Measurements from ENCODE around the gene MACROD1. TPM values are rescaled to one million over a fixed set of nuclear protein-coding genes. Genes with fewer than 3 reads are reported as not detected.

Gene MACROD1
- total and polyA plus RNA-seq, 12 donors: 5.5 to 62.9 (median 26.8) TPM

DNA sequence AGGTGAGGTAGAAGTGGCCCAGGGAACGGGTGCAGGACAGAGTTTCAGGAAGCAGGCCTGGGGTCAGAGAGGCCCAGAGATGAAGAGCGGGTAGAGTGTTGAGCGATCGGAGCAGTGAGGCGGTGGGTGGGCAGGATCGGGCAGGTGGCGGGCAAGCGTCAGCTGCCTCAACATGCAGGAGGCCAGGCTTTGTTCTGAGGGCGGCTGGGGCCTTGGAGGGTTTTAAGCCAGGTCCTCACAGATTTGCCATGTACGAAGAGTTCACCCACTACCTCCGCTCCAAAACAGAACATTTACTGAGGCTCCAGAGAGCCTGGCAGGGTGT, 100.8 kb downstream of the MACROD1 start:
- DNase-seq: no peak
- Histone ChIP-seq H3K4me1 (replicated peaks in 1 of 2) (peaks cover 0 to 14% of the 10 kb centered on the region in 2 donors), H3K36me3 (replicated peaks in 1 of 2) (no peaks in the 10 kb centered on the region), H3K9me3 (replicated peaks in 1 of 3) (no peaks in the 10 kb centered on the region), H3K27ac (no peak overlapping the region), H3K4me3 (no peak overlapping the region), H3K27me3 (no peaks in the 10 kb centered on the region)
- 94 to 99% (median 96%) methylated on average over 11 of the region's 11 CpGs for WGBS, 4 donors
- intact Hi-C loops (cut with DNase I): no loop called here
- TF ChIP-seq POLR2A (IDR thresholded peaks at IDR 0.05): no peak
- no peak for TF ChIP-seq CTCF (IDR thresholded peaks at IDR 0.05)

- H3K27ac ChIP-seq: peak overlapping the region in 1 of 5 donors; percentile 34
- H3K4me3 ChIP-seq: no peak overlapping the region
- WGBS, 4 donors: 81 to 88% (median 87%) methylated on average over 11 to 17 of the region's 17 CpGs
- no peaks in the 10 kb centered on the region for H3K36me3 ChIP-seq (replicated peaks in 1 of 2)
- no peaks in the 10 kb centered on the region for H3K27me3 ChIP-seq
- no peak for TF ChIP-seq CTCF (IDR thresholded peaks at IDR 0.05)
- TF ChIP-seq POLR2A (IDR thresholded peaks at IDR 0.05): no peak
- no peaks in the 10 kb centered on the region for H3K9me3 ChIP-seq (replicated peaks in 1 of 3)
- peaks cover 0 to 14% of the 10 kb centered on the region in 2 donors for H3K4me1 ChIP-seq (replicated peaks in 1 of 2)
- intact Hi-C loops (cut with DNase I): no loop called here
- DNase-seq: no peak
Measured at GRCh38 chr11:64064374-64065140, 101.4 kb downstream of the MACROD1 start.

- Histone ChIP-seq H3K9me3 (replicated peaks in 1 of 3) (no peaks in the 10 kb centered on the region), H3K4me1 (replicated peaks in 1 of 2) (peaks cover 0 to 14% of the 10 kb centered on the region in 2 donors), H3K27ac (peak overlapping the region in 1 of 5 donors; percentile 34), H3K4me3 (no peak overlapping the region), H3K36me3 (replicated peaks in 1 of 2) (no peaks in the 10 kb centered on the region), H3K27me3 (no peaks in the 10 kb centered on the region)
- TF ChIP-seq POLR2A (IDR thresholded peaks at IDR 0.05) (no peak), CTCF (IDR thresholded peaks at IDR 0.05) (no peak)
- no peak for DNase-seq
- intact Hi-C loops (cut with DNase I): no loop called here
- WGBS, 4 donors: 82 to 95% (median 91%) methylated on average over 13 of the region's 13 CpGs
Measured at GRCh38 chr11:64063777-64064176, 102.1 kb downstream of the MACROD1 start.

DNA sequence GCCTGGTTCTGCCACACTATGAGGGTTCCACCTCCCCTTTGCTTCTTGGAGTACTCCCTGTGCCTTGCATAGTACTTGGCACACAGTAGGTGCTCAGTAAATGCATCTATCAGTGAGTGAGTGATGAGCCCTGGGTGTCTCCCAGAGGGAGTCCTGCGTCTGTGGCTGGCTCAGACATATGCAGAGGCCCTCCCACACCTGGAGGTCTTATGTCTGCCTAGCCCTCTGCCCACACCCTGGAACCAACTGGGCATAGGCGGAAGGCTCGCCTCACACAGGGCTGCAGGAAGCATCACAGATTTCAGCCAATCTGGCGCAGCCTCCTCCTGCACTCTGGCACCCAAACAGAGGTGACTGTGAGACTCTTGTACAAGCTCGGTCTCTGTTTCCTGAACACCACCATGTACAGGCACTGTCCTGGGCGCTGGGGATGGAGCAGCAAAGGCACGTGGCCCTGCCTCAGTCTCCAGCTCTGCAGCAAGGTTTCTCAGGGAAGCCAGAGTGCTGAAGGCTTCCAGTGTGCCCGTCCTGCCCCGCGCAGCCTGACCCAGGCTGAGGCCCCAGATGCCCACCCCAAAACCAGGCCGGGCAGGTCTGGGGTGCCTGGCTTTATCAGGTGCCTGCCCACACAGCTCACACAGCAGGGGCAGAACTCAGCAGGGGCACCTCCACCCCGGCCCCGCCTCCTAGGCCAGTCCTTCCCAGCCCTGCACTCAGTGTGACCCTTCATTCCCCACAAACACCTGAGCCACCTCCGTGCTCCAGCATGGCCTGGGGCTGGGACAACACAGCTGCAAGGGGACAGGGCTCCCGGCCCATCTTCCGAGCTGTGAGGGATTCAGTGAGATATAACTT, 103.5 kb downstream of the MACROD1 start:
- intact Hi-C loops (cut with DNase I): no loop called here
- no peak overlapping the region for H3K4me3 ChIP-seq
- H3K36me3 ChIP-seq (replicated peaks in 1 of 2): no peaks in the 10 kb centered on the region
- no peak for TF ChIP-seq CTCF (IDR thresholded peaks at IDR 0.05)
- TF ChIP-seq POLR2A (IDR thresholded peaks at IDR 0.05): no peak
- no peak for DNase-seq
- 86 to 94% (median 87%) methylated on average over 8 to 16 of the region's 16 CpGs for WGBS, 4 donors
- no peaks in the 10 kb centered on the region for H3K9me3 ChIP-seq (replicated peaks in 1 of 3)
- no peaks in the 10 kb centered on the region for H3K27me3 ChIP-seq
- H3K4me1 ChIP-seq (replicated peaks in 1 of 2): peaks cover 0 to 14% of the 10 kb centered on the region in 2 donors
- no peak overlapping the region for H3K27ac ChIP-seq

All from adrenal gland (tissue), 12 donors.